ENCODE measurements around the gene SART1.

The SART1 gene

DNA sequence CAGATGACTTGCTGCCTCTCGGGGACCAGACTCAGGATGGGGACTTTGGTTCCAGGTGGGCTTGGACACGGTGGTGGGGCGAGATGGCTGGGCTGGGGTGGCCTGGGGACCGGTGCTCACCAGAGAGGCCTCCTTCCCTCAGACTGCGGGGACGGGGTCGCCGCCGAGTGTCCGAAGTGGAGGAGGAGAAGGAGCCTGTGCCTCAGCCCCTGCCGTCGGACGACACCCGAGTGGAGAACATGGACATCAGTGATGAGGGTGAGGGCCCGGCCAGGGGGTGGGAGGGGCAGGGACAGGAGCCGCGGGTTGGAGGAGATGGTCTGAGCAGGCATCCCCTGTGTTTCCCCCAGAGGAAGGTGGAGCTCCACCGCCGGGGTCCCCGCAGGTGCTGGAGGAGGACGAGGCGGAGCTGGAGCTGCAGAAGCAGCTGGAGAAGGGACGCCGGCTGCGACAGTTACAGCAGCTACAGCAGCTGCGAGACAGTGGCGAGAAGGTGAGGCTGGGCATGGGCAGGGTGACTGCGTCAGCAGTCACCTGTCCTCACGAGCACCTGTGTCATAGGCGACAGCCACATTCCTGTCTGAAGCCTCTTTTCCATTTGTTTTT lies 5.9 kb downstream of the SART1 start:
- no peak for DNase-seq

GRCh38 chr11:65968600-65969482 lies 7.3 kb downstream of the SART1 start:
- no peak for DNase-seq

GRCh38 chr11:65972116-65972515 lies 10.6 kb downstream of the SART1 start:
- no peak for DNase-seq

- no peak for DNase-seq
Measured at GRCh38 chr11:65973439-65974110, 12.0 kb downstream of the SART1 start.

DNA sequence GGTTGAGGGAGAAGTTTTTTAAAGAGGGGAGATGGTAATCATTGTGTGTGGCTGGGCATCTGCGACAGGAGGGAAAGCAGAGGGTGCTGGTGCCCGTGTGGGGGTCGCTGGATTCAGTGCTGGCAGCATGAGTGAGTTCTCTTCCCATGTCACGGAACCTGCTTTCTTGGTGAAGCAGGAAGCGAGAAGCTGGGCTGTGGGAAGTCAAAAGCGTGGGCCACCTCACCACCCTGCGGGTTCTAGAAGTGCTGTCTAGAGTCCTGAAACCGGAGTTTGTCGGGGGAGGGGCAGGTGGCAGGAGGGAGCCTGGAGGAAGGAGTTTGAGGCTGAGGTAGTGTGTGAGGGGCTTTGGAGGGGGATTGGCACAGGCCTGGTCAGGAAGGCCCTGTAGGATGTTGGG lies 14.2 kb downstream of the SART1 start:
- no peak for DNase-seq

- no peak for DNase-seq
Measured at GRCh38 chr11:65976216-65977176, 15.0 kb downstream of the SART1 start.

GRCh38 chr11:65977621-65978390 lies 16.3 kb downstream of the SART1 start:
- no peak for DNase-seq

GRCh38 chr11:65978391-65979238 lies 17.1 kb downstream of the SART1 start:
- no peak for DNase-seq

- DNase-seq: no peak
Measured at GRCh38 chr11:65979261-65979759, 17.8 kb downstream of the SART1 start.

DNA sequence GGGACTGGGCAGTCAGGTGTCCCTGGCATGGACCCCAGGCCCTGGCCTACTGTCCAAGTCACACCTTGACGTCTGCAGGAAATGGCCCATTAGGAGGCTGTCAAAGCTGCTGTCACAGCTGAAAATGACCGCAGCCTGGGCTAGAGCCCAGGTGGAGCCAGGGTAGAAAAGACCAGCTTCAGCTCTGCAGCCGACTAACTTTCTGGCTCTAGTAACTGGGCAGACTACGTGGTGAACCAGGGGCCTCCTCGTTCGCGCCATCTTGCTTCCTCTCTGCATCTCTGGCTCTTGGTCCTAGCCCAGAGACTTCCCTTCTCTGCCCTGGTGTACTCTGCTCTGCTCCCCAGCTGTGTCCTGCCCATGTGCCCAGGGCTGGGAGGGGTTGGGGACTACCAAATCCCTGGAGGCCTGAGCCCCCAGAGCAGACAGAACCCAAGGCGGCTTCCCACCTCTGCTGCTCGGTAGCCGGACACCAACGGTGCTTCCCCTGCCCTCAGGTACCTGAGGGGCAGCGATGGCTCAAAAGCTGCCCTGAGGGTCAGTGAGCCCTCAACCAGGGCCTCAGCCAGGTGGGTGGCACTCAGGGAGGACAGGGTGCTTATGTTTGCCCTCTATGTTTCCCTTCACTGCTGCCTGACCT lies 19.7 kb downstream of the SART1 start:
- no peak for DNase-seq

DNA sequence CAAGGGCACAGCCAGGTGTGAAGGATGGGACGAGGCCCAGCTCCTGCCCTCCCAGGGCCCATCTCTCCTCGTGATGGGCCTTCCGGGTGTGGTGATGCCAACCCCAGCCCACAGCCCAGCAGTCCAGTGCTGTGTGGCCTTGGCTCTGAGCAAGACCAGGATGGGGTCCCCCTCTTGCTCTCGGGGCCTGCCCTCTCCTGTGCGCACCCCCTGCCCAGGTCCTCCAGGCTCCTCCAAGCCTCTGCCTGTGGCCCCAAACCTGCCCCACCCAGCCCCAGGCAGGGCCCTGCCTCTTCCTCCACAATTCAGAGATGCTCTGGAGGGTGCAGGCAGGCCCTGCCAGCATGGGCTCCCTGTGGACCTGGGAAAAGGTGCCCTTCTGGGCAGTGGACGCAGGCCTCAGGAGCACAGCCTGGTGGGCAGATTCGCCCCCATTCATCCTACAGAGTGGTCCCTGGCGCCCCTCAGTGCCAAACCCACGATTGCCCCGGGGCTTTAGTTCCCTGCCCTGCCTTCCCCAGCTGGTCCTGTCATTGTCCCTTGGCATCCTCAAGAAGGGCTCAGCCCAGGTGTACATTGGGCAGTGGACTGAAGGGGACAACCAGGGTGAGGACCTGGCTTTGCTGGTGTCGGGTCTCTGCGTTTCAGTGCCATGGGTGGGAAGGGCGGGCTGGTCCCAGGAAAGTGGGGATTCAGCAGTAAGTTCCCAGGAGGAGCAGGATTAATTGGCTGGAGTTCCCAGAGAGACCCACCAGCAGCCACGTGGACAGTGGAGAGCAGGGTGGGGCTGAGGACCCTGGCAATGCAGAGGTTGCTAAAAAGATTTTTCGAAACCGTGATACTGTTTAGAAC lies 20.7 kb downstream of the SART1 start:
- DNase-seq: no peak

DNA sequence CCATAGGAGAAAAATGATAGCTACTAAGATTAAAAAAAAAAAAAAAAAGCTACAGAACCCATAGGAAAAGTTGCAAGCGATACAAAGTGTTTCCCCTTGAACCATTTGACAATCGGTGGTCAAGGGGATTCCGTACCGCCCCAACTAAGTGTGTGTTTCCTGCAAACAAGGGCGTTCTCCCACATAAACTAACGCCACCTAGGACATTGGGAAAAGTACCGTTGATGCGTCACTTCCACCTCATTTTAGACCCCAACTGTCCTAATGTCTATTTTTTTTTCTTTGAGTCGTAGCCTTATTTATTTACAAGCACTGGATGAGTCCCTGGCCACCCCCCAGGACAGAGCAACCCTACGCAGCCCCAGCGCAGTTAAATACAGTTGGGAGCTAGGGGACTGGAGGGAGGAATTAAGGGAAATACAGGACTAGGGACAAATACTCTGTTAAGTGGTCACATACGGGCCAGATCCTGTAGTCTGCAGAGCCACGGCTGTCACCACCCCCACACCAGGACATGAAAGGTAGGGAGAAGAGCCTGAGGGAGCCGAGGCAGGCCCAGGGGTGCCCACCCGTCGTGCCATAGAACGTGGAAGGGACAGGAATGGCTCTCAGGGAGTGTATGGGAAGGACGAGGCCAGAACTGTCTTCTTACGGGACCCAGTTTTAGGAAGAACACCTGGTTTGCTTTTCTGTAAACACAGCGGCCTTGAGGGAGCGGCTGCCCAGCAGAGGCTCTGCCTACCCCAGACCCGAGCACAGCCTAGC lies 21.5 kb downstream of the SART1 start:
- DNase-seq: no peak

DNA sequence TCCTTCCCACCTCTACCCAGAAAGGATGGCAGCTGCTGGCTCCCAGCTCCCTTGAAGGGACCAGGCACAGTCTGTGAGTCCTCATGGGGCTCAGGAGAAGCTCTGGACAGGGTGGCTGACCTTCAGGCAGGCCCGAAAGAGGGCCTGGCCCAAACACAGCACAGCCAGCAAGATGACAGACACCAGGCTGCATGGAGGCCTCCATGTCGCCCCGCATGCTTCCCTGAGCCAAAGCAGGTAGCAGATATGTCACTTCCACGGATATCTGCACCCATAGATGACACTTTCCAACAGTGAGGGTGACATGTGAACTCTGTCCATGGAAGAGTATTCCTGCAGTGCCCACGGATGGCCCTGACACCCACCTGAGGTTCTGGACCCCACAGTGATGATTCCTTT lies 22.1 kb downstream of the SART1 start:
- no peak for DNase-seq

GRCh38 chr11:65987336-65987735 lies 25.8 kb downstream of the SART1 start:
- DNase-seq: no peak

GRCh38 chr11:65988791-65989592 lies 27.5 kb downstream of the SART1 start:
- DNase-seq: peak; percentile 83

GRCh38 chr11:65992056-65992455 lies 30.5 kb downstream of the SART1 start:
- DNase-seq: no peak

GRCh38 chr11:65997286-65997685 lies 35.8 kb downstream of the SART1 start:
- DNase-seq: no peak

Measured in NCI-H2029 treated with DMSO at 0.1 percent for 48 hours (cell line).